Natural killer cell (primary cell): ENCODE results near the gene ATG13. TPM values are rescaled to one million over a fixed set of nuclear protein-coding genes. Genes with fewer than 3 reads are reported as not detected.

Experiments
- ATAC-seq, 3 donors: fragments of 150-1000 bp in 2 of 3; fragments of 200-7000 bp in 1 of 3; cut with Tn5 transposase; 1 replicate in 1 of 3; 2 replicates in 2 of 3; pipeline ENCODE4 v1.10.0; 2021; ENCODE audit warnings: mild to moderate bottlenecking in 2 of 3, moderate library complexity in 2 of 3
- DNase-seq, 2 donors: peaks; one replicate each; pipeline versions ENCODE4 v3.0.0 to v3.0.0-alpha.2; 2013 to 2021; ENCODE audit warnings: mixed read lengths in 1 of 2
- H3K27ac ChIP-seq: one replicate; pipeline ENCODE4 v1.5.1; 2013; ENCODE audit warnings: mild to moderate bottlenecking, low read length
- H3K27me3 ChIP-seq: one replicate; pipeline ENCODE4 v1.6.1; 2013; ENCODE audit warnings: low read length; ENCODE audit not compliant: control insufficient read depth, insufficient read depth
- H3K36me3 ChIP-seq: one replicate; pipeline ENCODE4 v1.6.1; 2013; ENCODE audit warnings: low read length; ENCODE audit not compliant: control insufficient read depth, insufficient read depth
- H3K4me1 ChIP-seq: one replicate; pipeline ENCODE4 v1.6.1; 2013; ENCODE audit warnings: low read length; ENCODE audit not compliant: control insufficient read depth, insufficient read depth
- H3K4me3 ChIP-seq: one replicate; pipeline ENCODE4 v1.5.1; 2013; ENCODE audit warnings: low read length
- H3K9me3 ChIP-seq: one replicate; pipeline ENCODE4 v1.6.1; 2013; ENCODE audit warnings: low read length; ENCODE audit not compliant: control insufficient read depth, insufficient read depth
- H3K27ac Mint-ChIP-seq, 2 donors: one replicate each; pipeline ENCODE4 v1.8.0; 2022; ENCODE audit warnings: mild to moderate bottlenecking in 2 of 2, mixed read lengths in 2 of 2, moderate library complexity in 1 of 2
- H3K27me3 Mint-ChIP-seq, 2 donors: one replicate each; pipeline ENCODE4 v1.8.0; 2022; ENCODE audit warnings: low read depth in 2 of 2, mixed read lengths in 2 of 2
- H3K36me3 Mint-ChIP-seq: one replicate; pipeline ENCODE4 v1.8.0; 2022; ENCODE audit warnings: mixed read lengths
- H3K4me1 Mint-ChIP-seq, 2 donors: one replicate each; pipeline ENCODE4 v1.8.0; 2022; ENCODE audit warnings: mixed read lengths in 2 of 2
- H3K4me3 Mint-ChIP-seq: one replicate; pipeline ENCODE4 v1.8.0; 2022; ENCODE audit warnings: mild to moderate bottlenecking, moderate library complexity, mixed read lengths
- H3K9me3 Mint-ChIP-seq, 2 donors: one replicate each; pipeline ENCODE4 v1.8.0; 2022; ENCODE audit warnings: mixed read lengths in 2 of 2
- WGBS: methylation state at CpG from one replicate; pipeline ENCODE4 v1.1.7; 2013; ENCODE audit warnings: missing lambda C conversion rate; ENCODE audit not compliant: insufficient coverage; 5-methylcytosine and 5-hydroxymethylcytosine counted together
- intact Hi-C: fragments of 100-400 bp; cut with micrococcal nuclease; formaldehyde crosslinking; loops from one replicate; pipeline ENCODE4 v1.14.2; 2022
- total RNA-seq, 4 donors: library from RNA; stranded (reverse); fragments of 120-200 nt in 1 of 4; gene quantifications; one replicate each; pipeline versions ENCODE4 v1.2.3 to v1.2.4, GENCODE V29; 2013 to 2022
- TF ChIP-seq, protein P1 (sequence below): fragments of 200-600 bp; IDR thresholded peaks from one replicate; pipeline ENCODE4 v1.8.0; 2022; ENCODE audit warnings: antibody characterized with exemption

ATG13 gene
- total RNA-seq, 3 donors from 2014 or later (not counting 1 experiment from before 2014, with no cell fraction given): 125 to 137 (median 132) TPM

GRCh38 chr11:46633291-46634217 is 16.2 kb downstream of the ATG13 start:
- Histone ChIP-seq H3K9me3 (no peaks in the 10 kb centered on the region), H3K4me3 (no peak overlapping the region), H3K27ac (no peak overlapping the region), H3K27me3 (no peaks in the 10 kb centered on the region), H3K36me3 (peaks cover 30% of the 10 kb centered on the region), H3K4me1 (peaks cover 2% of the 10 kb centered on the region)
- ATAC-seq: no peak
- no peak overlapping the region for H3K27ac Mint-ChIP-seq
- 97% methylated on average over 18 of the region's 22 CpGs for WGBS
- no peaks in the 10 kb centered on the region for H3K27me3 Mint-ChIP-seq
- DNase-seq: no peak
- intact Hi-C loops: no loop called here
- no peaks in the 10 kb centered on the region for H3K9me3 Mint-ChIP-seq
- H3K4me1 Mint-ChIP-seq: peaks cover 19 to 30% of the 10 kb centered on the region in 2 donors
- peaks cover 7% of the 10 kb centered on the region for H3K36me3 Mint-ChIP-seq
- TF ChIP-seq, protein P1, sequence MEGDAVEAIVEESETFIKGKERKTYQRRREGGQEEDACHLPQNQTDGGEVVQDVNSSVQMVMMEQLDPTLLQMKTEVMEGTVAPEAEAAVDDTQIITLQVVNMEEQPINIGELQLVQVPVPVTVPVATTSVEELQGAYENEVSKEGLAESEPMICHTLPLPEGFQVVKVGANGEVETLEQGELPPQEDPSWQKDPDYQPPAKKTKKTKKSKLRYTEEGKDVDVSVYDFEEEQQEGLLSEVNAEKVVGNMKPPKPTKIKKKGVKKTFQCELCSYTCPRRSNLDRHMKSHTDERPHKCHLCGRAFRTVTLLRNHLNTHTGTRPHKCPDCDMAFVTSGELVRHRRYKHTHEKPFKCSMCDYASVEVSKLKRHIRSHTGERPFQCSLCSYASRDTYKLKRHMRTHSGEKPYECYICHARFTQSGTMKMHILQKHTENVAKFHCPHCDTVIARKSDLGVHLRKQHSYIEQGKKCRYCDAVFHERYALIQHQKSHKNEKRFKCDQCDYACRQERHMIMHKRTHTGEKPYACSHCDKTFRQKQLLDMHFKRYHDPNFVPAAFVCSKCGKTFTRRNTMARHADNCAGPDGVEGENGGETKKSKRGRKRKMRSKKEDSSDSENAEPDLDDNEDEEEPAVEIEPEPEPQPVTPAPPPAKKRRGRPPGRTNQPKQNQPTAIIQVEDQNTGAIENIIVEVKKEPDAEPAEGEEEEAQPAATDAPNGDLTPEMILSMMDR: no peak
- no peak overlapping the region for H3K4me3 Mint-ChIP-seq

GRCh38 chr11:46635557-46636139 is 18.3 kb downstream of the ATG13 start:
- H3K27me3 Mint-ChIP-seq: no peaks in the 10 kb centered on the region
- H3K4me1 Mint-ChIP-seq: peaks cover 27 to 31% of the 10 kb centered on the region in 2 donors
- Histone ChIP-seq H3K9me3 (no peaks in the 10 kb centered on the region), H3K4me1 (peaks cover 2% of the 10 kb centered on the region), H3K27me3 (no peaks in the 10 kb centered on the region), H3K27ac (no peak overlapping the region), H3K4me3 (no peak overlapping the region), H3K36me3 (peaks cover 27% of the 10 kb centered on the region)
- H3K36me3 Mint-ChIP-seq: peaks cover 6% of the 10 kb centered on the region
- no peak overlapping the region for H3K4me3 Mint-ChIP-seq
- TF ChIP-seq, protein P1: no peak
- WGBS: 100% methylated on average over 3 of the region's 5 CpGs
- ATAC-seq (no peak), DNase-seq (no peak)
- no peak overlapping the region for H3K27ac Mint-ChIP-seq
- H3K9me3 Mint-ChIP-seq: peaks cover 0 to 2% of the 10 kb centered on the region in 2 donors
- intact Hi-C loops: no loop called here

GRCh38 chr11:46637546-46637945 is 20.2 kb downstream of the ATG13 start:
- intact Hi-C loops: no loop called here
- WGBS: over 99% methylated on average over 4 of the region's 5 CpGs
- Mint-ChIP-seq H3K4me1 (peaks cover 21 to 25% of the 10 kb centered on the region in 2 donors), H3K36me3 (no peaks in the 10 kb centered on the region), H3K9me3 (peaks cover 0 to 3% of the 10 kb centered on the region in 2 donors), H3K27ac (no peak overlapping the region), H3K27me3 (no peaks in the 10 kb centered on the region), H3K4me3 (no peak overlapping the region)
- Histone ChIP-seq H3K27ac (no peak overlapping the region), H3K4me1 (peaks cover 2% of the 10 kb centered on the region), H3K9me3 (no peaks in the 10 kb centered on the region), H3K36me3 (peaks cover 14% of the 10 kb centered on the region), H3K4me3 (no peak overlapping the region), H3K27me3 (no peaks in the 10 kb centered on the region)
- TF ChIP-seq, protein P1: no peak
- no peak for DNase-seq
- ATAC-seq: no peak
